ENCODE measurements around the gene PRKCZ.
A peak's percentile ranks its signal among the peaks of the same experiment; 100 is the strongest.
"Not testable (repeated sequence)": the region's sequence is repeated elsewhere in the genome, so short reads cannot be mapped to it uniquely, and the experiment has no call there.

Gene PRKCZ

DNA sequence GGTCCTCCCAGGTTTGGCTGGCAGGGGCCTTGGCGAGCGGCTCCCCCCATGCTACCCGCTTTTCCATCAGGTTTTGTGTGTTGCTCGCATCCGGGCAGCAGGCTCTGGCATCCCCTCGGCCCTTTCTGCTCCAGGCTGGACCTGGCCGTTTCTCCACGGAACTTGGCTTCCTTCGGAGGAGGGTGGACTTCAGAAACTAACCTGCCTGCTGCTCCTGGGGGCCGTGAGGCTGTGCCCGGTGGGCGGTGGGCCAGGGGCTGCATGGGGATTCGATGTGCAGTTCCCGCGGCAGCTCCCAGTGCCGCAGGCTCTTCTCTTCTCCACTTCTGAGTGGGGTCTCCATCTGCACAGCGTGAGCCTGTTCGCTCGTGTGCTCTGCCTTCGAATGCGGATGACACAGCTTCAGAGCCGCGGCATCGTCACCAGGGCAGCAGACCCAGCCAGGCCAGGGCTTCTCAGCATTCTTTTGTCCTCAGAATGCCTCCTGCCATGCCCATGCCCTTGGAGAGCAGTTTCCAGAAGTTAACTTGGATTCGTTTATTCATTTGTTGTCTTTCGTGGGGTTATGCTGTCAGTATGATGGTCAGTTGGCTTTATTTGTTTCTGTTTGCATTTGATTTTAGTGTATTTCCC, 36.4 kb downstream of the PRKCZ start:
- DNase-seq (ENCODE audit: low read depth in 2 of 2), result no peak

- no peak for DNase-seq (ENCODE audit: low read depth in 2 of 2)
Measured at GRCh38 chr1:2087766-2088165, 37.6 kb downstream of the PRKCZ start.

DNA sequence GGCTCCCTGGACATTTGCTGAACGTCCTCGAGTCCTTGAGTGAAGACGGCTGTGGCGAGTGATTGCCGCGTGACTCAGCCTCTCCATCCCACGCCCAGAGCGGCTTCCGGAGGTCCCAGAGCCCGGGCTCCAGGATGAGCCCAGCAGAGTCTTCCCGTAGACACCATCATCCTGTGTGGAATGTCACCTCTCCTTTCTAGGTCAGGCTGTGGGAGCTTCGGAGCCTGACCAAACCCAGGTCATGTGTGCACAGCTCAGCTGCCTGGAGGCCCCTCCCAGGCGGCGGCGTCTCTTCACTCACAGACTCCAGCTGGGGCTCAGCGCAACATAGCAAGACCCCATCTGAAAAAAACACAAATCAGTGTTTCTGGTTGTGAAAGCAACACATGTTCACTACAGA, 38.2 kb downstream of the PRKCZ start:
- no peak for DNase-seq (ENCODE audit: low read depth in 2 of 2)

GRCh38 chr1:2089051-2089450, 38.8 kb downstream of the PRKCZ start:
- DNase-seq (ENCODE audit: low read depth in 2 of 2), result no peak

DNA sequence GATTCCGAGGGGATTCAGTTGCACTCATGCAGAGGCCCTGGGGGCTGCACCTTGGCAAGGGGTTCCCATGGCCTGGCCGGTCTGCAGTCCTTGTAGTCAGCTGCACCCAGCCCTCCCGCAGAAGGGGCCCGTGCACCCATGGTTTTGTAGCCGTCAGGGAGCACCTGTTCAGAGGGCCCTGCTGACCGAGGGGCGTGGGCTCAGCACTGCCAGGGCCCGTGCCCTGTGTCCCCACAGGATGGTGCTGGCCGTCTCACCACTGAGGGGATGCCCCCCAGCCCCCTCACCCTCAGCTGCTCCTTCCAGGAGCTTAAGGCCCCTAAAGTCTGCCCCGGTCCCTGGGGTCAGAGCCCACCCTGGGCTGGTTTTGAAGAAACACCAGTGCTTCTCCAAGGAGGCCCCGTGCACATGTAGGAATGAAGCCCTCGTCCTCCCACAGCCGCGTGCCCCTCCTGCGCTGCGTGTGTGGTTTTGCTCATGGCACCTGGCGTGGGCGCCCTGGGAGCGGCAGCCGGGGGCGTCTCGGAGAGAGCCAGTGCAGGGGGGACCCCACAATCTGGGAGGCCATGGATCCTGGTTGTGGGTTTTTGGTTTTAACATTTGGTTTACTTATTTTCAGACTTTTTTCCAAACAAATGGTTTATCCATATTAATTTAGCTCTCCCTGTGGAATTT, 40.1 kb downstream of the PRKCZ start:
- no peak for DNase-seq (ENCODE audit: low read depth in 2 of 2)

- peak; percentile 15 to 42 for DNase-seq (ENCODE audit: low read depth in 2 of 2)
Measured at GRCh38 chr1:2091611-2092604, 41.7 kb downstream of the PRKCZ start.

- DNase-seq (ENCODE audit: low read depth in 2 of 2), result no peak
Measured at GRCh38 chr1:2093055-2093454, 42.8 kb downstream of the PRKCZ start.

DNA sequence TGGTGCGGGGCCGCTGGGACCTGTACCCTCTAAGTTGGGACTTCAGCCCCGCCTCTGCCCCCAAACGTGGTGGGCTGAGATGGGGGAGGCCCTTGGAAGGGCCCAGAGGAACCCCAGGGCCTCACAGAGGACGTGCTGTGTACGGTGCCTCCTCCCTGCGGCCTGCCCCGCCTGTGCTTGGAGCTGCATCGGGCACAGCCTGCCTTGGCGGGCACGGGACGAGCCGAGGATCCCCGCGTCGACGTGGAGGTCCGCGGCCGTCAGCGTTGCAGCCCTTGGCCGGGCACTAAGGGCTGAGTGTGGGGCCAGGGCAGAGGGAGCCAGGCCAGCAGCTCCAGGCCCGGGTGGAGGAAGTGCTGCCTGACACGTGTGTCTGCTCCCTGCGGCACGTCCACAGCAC, 43.4 kb downstream of the PRKCZ start:
- no peak for DNase-seq (ENCODE audit: low read depth in 2 of 2)

DNA sequence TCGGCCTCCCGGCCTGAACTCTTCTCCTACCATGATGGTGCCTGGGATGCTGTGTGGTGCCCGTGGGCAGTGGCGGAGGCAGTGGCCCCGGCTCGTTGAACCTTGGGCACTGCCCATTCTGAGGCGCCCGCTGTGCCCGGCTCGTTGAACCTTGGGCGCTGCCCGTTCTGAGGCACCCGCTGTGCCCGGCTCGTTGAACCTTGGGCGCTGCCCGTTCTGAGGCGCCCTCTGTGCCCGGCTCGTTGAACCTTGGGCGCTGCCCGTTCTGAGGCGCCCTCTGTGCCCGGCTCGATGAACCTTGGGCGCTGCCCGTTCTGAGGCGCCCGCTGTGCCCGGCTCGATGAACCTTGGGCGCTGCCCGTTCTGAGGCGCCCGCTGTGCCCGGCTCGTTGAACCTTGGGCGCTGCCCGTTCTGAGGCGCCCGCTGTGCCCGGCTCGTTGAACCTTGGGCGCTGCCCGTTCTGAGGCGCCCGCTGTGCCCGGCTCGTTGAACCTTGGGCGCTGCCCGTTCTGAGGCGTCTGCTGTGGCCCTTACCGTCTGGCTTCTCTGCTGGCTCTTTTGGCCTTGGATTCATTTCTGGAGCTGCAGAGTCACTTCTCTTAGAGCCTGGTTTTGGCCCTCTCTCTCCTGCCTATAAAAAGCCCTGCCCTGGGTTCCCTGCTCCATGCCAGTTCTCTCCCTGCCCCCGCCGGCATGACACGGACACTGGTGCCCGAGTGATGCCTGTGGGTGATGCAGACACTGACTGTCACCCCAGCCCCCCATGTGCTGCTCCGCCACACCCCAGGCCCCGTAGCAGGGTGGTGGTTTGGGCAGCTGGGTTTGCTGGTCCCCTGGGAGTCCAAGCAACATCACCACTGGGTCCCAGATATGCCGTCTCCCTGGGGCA, 44.3 kb downstream of the PRKCZ start:
- not testable (repeated sequence) for DNase-seq (ENCODE audit: low read depth in 2 of 2)

DNA sequence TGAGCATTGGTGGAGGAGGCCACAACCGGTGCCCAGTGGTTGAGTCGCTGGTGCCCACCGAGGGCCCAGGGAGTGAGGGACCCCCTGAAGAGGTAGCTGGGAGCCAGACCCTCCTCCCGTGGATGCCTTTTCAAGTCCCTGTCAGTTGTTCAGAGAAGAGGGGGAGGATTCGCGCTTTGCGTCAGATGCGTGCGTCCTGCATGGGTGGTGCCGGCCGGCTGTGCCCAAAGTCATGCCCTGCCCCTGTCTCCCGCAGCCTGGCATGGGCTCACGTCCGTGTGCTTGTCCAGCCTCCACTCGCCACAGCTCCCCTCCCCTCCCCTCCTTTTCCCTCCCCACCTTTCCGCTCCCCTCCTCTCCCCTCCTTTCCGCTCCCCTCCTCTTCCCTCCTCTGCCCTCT, 45.2 kb downstream of the PRKCZ start:
- DNase-seq (ENCODE audit: low read depth in 2 of 2), result no peak

DNA sequence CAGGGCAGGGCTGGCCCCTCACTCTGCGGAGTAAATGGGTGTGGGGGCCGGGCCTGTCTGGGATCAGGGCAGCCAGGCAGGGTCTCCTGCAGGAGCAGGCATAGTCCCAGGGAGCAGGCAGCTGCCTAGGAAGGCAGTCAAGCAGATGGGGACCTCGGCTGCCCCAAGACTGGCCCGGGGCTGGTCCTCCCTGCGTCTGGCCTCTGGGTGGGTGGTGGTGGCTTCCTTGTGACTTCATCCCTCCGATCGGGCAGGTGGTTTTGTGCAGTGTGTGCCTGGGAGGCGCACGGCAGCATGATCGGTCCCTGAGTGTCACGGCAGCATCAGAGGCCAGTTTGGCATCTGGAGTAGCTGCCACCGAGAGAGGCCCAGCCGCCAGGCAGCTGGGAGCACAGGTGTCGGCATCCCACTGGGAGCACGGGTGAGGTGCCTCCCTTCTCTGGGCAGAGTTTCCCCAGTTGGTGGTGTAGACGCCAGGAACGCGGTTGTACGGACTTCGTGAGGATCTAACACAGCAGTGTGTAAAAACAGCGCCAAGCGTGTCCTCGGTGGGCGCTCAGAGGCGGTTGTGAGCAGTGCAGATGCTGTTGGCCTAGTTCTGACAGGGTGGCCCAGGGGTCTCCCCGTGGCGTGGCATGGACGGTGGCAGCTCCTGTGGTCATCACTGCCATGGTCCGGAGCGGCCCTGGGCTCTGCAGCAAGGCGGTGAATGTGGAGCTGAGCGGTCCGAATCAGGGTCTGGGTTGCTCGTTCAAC, 45.9 kb downstream of the PRKCZ start:
- DNase-seq (ENCODE audit: low read depth in 2 of 2), result no peak

DNA sequence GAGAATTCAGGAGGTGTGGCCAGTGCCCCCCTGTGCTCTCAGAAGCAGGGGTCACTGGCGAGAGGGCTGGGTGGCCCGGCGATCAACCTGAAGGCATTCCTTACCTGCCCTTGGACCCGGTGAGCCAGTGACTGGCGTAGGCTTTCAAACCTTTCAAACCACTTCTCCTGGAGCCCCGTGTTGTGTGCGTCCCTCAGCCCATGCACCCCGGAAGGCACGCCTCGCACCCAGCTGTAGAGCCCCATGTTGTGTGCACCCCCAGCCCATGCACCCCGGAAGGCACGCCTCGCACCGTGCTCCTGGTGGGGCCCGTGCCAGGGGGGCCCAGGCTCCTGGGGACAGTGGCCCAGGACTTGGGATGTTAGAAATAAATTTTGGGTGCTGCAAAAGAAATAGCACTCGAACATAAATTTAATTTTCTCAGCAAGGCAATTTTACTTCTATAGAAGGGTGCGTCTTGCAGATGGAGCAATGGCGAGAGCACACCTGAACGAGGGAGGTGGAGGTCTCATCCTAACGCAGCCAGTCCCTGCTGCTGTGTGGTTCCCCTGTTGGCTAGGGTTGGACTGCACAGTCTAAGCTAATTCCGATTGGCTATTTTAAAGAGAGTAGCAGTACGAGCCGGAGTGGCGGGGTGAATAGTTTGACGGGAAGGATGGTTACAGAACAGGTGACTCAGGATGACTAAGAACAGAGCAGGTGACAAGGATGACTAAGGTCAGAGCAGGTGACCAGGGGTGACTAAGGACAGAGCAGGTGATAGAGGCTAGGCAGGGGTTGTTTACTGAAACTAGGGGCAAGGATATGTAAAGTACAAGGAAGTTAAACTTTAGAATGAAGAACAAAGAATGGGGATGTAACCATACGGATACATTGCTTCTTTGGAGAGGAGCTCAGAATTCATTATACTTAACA, 47.4 kb downstream of the PRKCZ start:
- DNase-seq (ENCODE audit: low read depth in 2 of 2), result no peak

DNA sequence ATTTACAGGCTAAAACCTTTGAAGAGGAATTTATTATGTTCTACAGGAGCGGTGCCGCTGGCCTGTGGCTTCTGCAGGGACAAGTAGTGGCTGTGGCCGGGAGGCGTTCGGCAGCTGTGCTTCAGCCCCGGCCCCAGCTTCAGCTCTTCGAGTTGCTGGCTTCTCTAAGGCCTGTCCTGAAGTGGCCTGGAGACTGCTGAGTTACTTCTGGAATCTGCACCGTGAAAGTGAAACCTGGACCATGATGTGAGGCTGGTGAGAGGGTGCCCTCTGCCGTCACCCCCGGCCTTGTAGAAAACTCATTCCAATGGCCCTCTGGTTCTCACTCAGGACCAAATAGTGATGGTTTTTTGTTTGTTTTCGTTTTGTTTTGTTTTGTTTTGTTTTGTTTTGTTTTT, 48.1 kb downstream of the PRKCZ start:
- DNase-seq (ENCODE audit: low read depth in 2 of 2), result no peak

DNA sequence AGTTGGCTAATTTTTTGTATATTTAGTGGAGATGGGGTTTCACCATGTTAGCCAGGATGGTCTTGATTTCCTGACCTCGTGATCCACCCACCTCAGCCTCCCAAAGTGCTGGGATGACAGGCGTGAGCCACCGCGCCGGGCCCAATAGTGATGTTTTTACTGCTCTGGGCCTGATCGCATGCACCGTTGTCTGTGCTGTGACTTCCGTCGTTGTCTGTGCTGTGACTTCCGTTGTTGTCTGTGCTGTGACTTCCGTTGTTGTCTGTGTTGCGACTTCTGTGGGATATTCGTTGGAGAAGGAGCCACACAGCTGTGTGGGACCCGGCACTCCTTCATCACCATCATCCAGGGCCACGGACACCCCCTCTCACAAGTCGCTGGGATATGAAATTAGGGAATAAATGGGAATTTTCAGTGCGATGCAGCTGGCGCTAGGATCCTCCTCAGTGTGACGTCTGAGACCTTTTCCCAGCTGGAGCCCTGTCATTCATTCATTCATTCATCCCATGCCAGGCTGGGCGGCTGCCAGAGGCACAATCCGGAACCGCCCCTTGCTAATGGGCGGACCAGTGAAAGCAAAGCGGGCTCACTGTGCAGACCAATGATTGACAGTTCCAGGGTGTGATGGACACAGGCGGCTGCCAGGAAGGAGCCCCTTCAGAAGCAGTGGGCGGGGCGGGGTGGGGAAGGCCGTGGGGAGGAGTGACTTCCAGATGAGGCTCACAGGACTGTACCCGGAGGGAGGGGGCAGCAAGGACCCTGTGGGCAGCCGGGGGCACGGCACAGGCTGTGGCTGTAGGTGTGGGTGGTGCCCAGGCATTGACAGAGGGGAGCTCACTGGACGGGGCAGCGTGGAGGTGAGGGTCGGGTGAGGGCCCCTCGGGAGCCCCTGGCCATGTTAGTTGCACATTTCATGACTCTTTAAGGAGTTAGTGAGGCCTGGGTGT, 48.9 kb downstream of the PRKCZ start:
- no peak for DNase-seq (ENCODE audit: low read depth in 2 of 2)

DNA sequence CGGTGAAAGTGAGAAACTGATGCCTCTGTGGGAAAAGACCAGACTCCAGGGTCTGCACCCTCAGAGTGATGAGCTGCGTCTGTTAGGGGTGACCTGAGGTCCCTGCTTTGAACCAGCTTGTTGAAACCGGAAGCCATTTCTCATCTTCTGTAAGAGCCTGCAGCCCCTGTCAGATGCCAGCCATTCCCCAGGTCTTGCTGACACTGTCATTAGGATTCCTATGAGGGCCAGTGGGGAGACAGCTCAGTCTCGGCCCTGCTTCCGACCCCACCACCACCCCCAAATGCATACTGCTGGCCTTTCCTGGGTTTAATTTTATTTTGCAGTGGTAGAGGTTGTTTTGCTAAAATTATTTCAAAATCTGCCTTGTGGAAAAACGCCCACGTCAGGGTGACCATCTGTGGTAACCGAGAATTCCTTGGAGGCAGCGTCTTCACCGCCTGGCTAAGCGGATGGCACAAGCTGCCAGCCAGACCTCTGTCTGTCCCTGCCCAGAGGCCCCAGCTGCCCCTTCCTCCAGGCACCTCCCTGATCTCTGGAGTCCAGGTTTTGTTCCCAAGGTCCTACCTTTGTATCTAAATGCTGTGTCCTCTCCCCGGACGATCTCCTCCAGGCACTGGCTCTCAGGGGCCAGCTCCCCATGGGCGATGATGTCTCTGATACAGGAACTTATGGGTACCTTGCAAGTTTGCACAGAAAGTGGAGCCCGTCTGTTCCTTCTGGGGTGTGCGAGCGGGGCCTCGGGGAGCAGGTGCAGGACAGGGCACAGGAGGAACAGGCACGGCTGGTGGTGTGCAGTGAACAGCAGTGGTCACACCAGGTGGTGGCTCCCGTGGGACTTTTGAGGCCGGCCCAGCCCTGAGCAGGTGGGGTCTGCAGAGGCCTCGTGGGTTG, 49.9 kb downstream of the PRKCZ start:
- no peak for DNase-seq (ENCODE audit: low read depth in 2 of 2)

GRCh38 chr1:2100780-2101108, 50.5 kb downstream of the PRKCZ start:
- DNase-seq (ENCODE audit: low read depth in 2 of 2), result no peak

- DNase-seq (ENCODE audit: low read depth in 2 of 2), result no peak
Measured at GRCh38 chr1:2101531-2101930, 51.3 kb downstream of the PRKCZ start.

- no peak for DNase-seq (ENCODE audit: low read depth in 2 of 2)
Measured at GRCh38 chr1:2101946-2102345, 51.7 kb downstream of the PRKCZ start.
